OCI-LY7 (cell line): ENCODE measurements around the gene ENO1. TPM values are rescaled to one million over a fixed set of nuclear protein-coding genes. Genes with fewer than 3 reads are reported as not detected.

Experiments
- BruUV-seq: library from RNA; stranded (reverse); fragments of 400-500 nt; replicated peaks from 2 replicates; lab custom pipeline; 2021; lab: Mats Ljungman, UMichigan
- CTCF ChIA-PET: fragments of 300-600 bp; sonication (Branson Sonifier 250); formaldehyde crosslinking; loops from one replicate; lab custom pipeline; 2022; ENCODE audit warnings: antibody characterized with exemption; ENCODE audit not compliant: unreplicated experiment; lab: Charles Lee
- POLR2A ChIA-PET: fragments of 300-600 bp; sonication (Branson Sonifier 250); formaldehyde crosslinking; loops from one replicate; lab custom pipeline; 2022; ENCODE audit warnings: antibody characterized with exemption; lab: Charles Lee
- DNase-seq: peaks from one replicate; pipeline ENCODE4 v3.0.0-alpha.2; 2015; ENCODE audit warnings: low spot score
- H2AFZ ChIP-seq: fragments of 200-600 bp; sonication (generic), shearing (Covaris generic); 2 replicates; pipeline ENCODE4 v1.6.1; 2014; ENCODE audit warnings: mild to moderate bottlenecking, antibody characterized with exemption, low read length, moderate library complexity
- H3K27ac ChIP-seq: fragments of 200-600 bp; sonication (generic); 2 replicates; pipeline ENCODE4 v1.5.1; 2014; ENCODE audit warnings: mixed run types, low read depth, mild to moderate bottlenecking, moderate library complexity, low read length, inconsistent platforms; ENCODE audit not compliant: poor library complexity, severe bottlenecking
- H3K36me3 ChIP-seq: fragments of 200-600 bp; sonication (generic); 2 replicates; pipeline ENCODE4 v1.6.1; 2014; ENCODE audit warnings: mild to moderate bottlenecking, antibody characterized with exemption, low read length, moderate library complexity, mixed read lengths; ENCODE audit not compliant: insufficient read depth
- H3K4me1 ChIP-seq: fragments of 200-600 bp; sonication (generic); 2 replicates; pipeline ENCODE4 v1.5.1; 2014; ENCODE audit warnings: mild to moderate bottlenecking, low read length; ENCODE audit not compliant: insufficient read depth, poor library complexity, severe bottlenecking
- H3K4me2 ChIP-seq: fragments of 200-600 bp; sonication (generic); 2 replicates; pipeline ENCODE4 v1.6.1; 2014; ENCODE audit warnings: mild to moderate bottlenecking, low read length
- H3K4me3 ChIP-seq: fragments of 200-600 bp; sonication (generic); 2 replicates; pipeline ENCODE4 v1.5.1; 2014; ENCODE audit warnings: mild to moderate bottlenecking, low read depth, low read length; ENCODE audit not compliant: poor library complexity, severe bottlenecking
- H3K79me2 ChIP-seq: fragments of 200-600 bp; sonication (generic); 2 replicates; pipeline ENCODE4 v1.6.1; 2016; ENCODE audit warnings: low read depth, mild to moderate bottlenecking, low read length, moderate library complexity, mixed read lengths; ENCODE audit not compliant: insufficient read depth
- H3K9me2 ChIP-seq: fragments of 200-600 bp; sonication (generic); 2 replicates; pipeline ENCODE4 v1.6.1; 2016; ENCODE audit warnings: mild to moderate bottlenecking, low read length, mixed read lengths; ENCODE audit not compliant: insufficient read depth
- H3K9me3 ChIP-seq: fragments of 200-600 bp; sonication (generic); 2 replicates; pipeline ENCODE4 v1.6.1; 2014; ENCODE audit warnings: mild to moderate bottlenecking, mixed run types, low read length, mixed read lengths
- H4K20me1 ChIP-seq: fragments of 200-600 bp; sonication (generic); 2 replicates; pipeline ENCODE4 v1.6.1; 2014; ENCODE audit warnings: mild to moderate bottlenecking, antibody characterized with exemption, low read length, moderate library complexity, mixed read lengths; ENCODE audit not compliant: insufficient read depth
- EZH2phosphoT487 ChIP-seq: fragments of 200-600 bp; sonication (generic); IDR thresholded peaks from 2 replicates; pipeline ENCODE4 v1.6.1; 2018; ENCODE audit warnings: low read depth, borderline replicate concordance, mild to moderate bottlenecking, mixed run types, antibody characterized with exemption, low read length, moderate library complexity, mixed read lengths
- intact Hi-C: fragments of 100-400 bp; cut with micrococcal nuclease; formaldehyde crosslinking; loops from one replicate; pipeline ENCODE4 v1.10.0; 2022; ENCODE audit not compliant: unreplicated experiment
- total RNA-seq, 2 experiments: library from RNA; depleted of rRNA in 1 of 2; stranded (reverse); fragments of >200 nt in 1 of 2; shearing (Covaris generic) in 1 of 2; gene quantifications; 2 replicates each; pipeline ENCODE4 v1.2.3, GENCODE V29; 2014 to 2022
- TF ChIP-seq, protein P1 (sequence below): fragments of 200-600 bp; sonication (generic); conservative IDR thresholded peaks from 2 replicates; pipeline ENCODE4 v1.5.1; 2014; ENCODE audit warnings: mild to moderate bottlenecking, antibody characterized with exemption, low read length, moderate library complexity, mixed read lengths

Gene ENO1
- total RNA-seq, 2 experiments from 2014 or later: 1,017 to 1,337 TPM

DNA sequence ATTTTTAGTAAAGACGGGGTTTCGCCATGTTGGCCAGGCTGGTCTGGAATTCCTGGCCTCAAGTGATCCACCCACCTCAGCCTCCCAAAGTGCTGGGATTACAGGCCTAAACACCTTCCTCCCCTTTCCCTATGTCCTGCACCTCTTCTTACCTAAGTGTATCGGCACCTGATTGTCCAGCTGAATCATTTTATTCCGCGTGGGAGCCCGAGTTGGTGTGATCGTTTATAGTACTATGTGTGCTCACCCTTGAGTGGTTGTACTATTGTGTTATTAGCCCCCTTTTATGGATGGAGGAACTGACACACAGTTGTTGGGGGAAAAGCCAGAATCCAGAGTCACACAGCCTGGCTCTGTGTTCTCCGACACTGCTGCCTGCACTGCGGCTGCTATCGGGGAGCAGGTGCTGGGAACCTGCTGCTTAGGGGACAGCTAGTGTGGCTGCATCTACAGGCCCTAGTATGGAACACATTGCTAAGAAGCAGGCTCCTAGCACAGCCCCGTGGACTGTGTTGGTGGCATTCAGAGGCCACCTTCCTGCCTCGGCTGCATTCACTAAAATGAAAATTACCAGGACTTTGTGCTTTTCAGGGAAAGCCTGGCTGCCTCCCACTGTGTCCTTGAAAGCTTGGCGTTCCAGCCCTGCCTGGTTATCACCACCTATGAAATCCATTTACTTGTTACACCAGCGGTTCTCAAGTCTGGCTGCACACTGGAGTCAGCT is 21.6 kb downstream of the ENO1 start:
- Histone ChIP-seq H3K4me3 (no peak overlapping the region), H2AFZ (no peak overlapping the region), H4K20me1 (no peaks in the 10 kb centered on the region), H3K9me2 (no peaks in the 10 kb centered on the region), H3K36me3 (peaks cover 54% of the 10 kb centered on the region), H3K4me2 (no peak overlapping the region), H3K79me2 (no peaks in the 10 kb centered on the region), H3K9me3 (no peaks in the 10 kb centered on the region), H3K4me1 (no peaks in the 10 kb centered on the region), H3K27ac (no peak overlapping the region)
- no peak for DNase-seq
- ChIA-PET CTCF (no interaction called here), POLR2A (interaction anchor here (0.6 kb wide), 1 partner anchor 20 kb away, joined by 4 read pairs; no protein-coding TSS in a partner anchor)
- no TSS peak for BruUV-seq
- intact Hi-C loops: no loop called here
- TF ChIP-seq, protein P1, sequence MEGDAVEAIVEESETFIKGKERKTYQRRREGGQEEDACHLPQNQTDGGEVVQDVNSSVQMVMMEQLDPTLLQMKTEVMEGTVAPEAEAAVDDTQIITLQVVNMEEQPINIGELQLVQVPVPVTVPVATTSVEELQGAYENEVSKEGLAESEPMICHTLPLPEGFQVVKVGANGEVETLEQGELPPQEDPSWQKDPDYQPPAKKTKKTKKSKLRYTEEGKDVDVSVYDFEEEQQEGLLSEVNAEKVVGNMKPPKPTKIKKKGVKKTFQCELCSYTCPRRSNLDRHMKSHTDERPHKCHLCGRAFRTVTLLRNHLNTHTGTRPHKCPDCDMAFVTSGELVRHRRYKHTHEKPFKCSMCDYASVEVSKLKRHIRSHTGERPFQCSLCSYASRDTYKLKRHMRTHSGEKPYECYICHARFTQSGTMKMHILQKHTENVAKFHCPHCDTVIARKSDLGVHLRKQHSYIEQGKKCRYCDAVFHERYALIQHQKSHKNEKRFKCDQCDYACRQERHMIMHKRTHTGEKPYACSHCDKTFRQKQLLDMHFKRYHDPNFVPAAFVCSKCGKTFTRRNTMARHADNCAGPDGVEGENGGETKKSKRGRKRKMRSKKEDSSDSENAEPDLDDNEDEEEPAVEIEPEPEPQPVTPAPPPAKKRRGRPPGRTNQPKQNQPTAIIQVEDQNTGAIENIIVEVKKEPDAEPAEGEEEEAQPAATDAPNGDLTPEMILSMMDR: no peak
- TF ChIP-seq EZH2phosphoT487: no peak

DNA sequence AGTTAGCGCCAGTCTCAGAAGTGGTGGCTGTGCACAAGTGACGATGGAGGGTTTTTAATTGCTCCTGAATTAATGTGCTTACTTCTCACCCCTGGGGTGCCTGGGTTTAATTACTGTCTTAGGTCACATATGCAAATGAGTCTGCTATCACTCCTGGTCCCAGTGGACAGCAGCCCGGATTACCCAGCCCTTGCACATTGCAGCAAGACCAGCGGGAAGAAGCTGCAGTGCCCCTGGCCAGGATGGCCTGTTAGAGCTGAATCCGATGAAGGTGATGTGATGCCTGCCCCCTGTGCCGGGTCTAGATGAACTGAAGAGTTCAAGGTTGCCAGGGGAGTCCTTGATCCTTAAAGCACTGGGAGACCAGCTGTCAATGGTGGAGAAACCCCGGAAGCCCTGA is 24.2 kb downstream of the ENO1 start:
- TF ChIP-seq, protein P1: no peak
- no peak for TF ChIP-seq EZH2phosphoT487
- intact Hi-C loops: no loop called here
- Histone ChIP-seq H2AFZ (no peak overlapping the region), H3K4me3 (no peak overlapping the region), H3K27ac (no peak overlapping the region), H3K36me3 (peaks cover 27% of the 10 kb centered on the region), H3K4me1 (no peaks in the 10 kb centered on the region), H3K9me3 (no peaks in the 10 kb centered on the region), H4K20me1 (no peaks in the 10 kb centered on the region), H3K9me2 (no peaks in the 10 kb centered on the region), H3K79me2 (no peaks in the 10 kb centered on the region), H3K4me2 (no peak overlapping the region)
- POLR2A ChIA-PET: no interaction called here
- no TSS peak for BruUV-seq
- no peak for DNase-seq
- CTCF ChIA-PET: no interaction called here

- H3K27ac ChIP-seq: no peak overlapping the region
- DNase-seq: no peak
- H3K4me3 ChIP-seq: no peak overlapping the region
- no peak for TF ChIP-seq EZH2phosphoT487
- TF ChIP-seq, protein P1: no peak
- no peaks in the 10 kb centered on the region for H4K20me1 ChIP-seq
- no peaks in the 10 kb centered on the region for H3K36me3 ChIP-seq
- no peak overlapping the region for H2AFZ ChIP-seq
- intact Hi-C loops: no loop called here
- H3K4me2 ChIP-seq: no peak overlapping the region
- CTCF ChIA-PET: no interaction called here
- H3K9me3 ChIP-seq: no peaks in the 10 kb centered on the region
- H3K9me2 ChIP-seq: no peaks in the 10 kb centered on the region
- no TSS peak for BruUV-seq
- peaks cover 4% of the 10 kb centered on the region for H3K4me1 ChIP-seq
- no peaks in the 10 kb centered on the region for H3K79me2 ChIP-seq
- POLR2A ChIA-PET: interaction anchor here (0.6 to 1.2 kb wide), 3 partner anchors 12 to 191 kb away, joined by 3 read pairs; no protein-coding TSS in a partner anchor
Observed at GRCh38 chr1:8851060-8851459, 27.4 kb downstream of the ENO1 start.
